Activated effector memory CD4-positive, alpha-beta T cell treated with Interleukin-2 at 50 U/mL for 16 hours (primary cell): ENCODE results near the gene DDTL.

Experiments
- DNase-seq: peaks from one replicate; pipeline ENCODE4 v3.0.0-alpha.2; 2020

Gene DDTL

DNA sequence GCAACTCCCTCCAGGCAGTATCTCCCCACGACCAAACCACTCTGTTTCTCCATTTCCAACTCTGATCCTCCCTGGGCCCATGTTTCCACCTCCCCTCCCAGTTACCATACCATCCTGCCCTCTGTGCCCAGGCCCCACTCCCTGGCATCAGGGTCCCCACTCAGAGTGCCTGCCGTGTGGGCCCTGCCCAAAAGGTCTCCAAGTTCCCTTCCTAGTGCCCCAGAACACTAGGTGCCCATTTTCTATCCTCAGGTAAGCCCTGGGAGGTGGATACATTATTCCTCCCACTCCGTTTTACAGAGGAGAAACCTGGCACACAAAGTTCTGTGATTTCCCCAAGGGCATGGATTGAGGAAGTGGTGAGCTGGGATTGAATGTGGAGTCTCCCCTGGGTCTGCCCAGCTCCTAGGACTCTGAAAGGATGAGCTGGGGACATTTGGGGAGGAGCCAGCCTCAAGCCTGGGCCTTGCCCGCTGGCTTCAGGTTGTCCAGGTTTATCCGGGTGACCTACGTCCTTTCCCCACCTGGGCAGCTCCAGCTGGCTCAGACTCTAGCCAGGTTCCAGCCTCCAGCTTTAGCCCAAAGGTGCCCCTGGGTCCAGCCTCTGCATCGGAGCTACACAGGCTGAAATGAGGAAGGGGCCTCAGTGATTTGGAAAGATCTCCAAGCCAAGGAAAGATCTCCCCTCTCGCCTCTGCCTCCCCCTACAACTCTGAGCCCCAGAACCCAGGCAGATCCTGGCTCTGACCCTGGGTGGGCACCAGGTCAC, 40.7 kb downstream of the DDTL start:
- no peak for DNase-seq

DNA sequence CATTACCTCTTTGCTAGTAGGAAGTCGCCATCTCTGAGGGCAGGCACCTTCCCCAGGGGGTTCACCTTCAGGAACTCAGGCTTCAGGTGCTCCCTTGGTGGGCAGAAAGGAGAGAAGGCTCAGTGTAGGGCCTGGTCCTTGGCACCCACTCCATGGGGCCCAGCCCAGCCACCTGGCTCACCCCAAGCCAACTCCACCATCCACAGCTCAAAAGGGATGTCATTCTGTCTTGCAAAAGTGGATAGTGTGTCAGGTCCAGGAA, 41.3 kb downstream of the DDTL start:
- DNase-seq: no peak

DNA sequence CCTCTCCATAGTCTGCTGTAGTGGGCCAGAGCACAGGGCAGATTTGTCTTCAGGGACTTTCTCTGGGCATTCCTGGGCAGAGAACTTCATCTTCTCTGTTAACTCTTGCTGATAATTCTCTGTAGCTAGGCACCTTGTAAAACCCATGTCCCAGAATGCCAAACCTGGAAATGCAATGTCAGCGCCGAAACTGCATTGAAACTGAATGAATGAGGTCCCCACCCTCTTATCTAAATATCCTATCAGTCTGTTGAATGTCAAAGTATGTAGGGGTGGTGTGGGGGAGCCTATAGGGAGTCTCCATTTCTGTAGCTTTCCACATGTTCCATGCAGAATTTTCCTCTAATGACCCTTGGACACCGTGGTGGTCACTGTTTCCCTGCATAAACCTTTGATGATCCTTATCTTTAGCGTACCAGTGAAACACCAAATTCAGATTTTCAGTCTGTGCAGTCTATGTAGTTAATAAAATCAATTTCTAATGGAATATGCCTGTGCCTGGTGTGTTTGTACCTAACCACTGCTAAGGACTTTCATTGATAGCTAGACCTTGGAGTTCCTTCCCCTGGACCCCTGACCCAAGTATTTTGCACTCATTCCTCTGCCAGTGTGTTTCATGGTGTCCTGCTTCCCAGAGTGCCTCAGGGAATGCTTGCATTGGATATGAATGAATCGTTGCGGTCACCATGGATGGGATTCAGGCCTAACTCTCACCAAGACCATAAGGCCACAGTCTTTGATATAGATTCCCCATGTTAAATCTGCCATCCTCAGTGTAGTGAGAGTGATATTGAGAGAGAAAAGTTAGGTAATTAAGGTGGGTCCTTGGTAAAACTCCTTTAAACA, 41.9 kb downstream of the DDTL start:
- DNase-seq: no peak

DNA sequence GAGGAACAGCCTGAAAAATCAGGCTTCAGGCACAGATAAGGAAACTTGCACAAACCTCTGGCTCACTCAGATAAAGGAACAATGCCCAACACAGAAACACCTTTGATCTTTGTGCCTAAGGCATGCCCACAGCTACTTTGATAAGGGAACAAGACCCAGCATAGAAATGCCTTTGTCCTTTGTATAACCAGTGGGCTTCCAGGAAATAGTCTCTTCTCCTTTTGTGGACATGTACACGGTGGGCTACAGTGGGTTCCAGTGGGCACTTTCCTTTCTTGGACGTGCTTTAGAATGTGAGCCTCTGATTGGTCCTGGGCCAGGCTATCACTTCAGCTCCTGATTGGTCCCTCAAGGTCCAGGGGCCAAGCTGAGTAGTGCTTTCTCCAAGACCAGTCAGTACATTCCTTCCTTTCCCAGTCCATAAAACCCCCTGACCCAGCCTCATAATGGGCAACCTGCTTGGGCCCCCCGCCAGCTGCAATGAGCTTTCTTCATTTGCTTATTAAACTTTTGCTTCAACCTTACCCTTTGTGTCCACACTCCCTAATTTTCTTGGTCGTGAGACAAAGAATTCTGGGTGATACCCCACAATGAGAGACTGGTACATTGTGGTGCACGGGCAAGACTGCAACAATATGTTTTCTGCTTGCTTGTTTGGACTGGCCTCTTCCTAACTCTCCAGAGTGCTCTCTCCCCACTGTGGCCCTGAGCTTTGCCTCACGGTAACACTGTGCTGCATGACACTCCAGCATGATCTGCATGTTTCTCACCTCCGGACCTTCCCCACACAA, 42.7 kb downstream of the DDTL start:
- DNase-seq: no peak

DNA sequence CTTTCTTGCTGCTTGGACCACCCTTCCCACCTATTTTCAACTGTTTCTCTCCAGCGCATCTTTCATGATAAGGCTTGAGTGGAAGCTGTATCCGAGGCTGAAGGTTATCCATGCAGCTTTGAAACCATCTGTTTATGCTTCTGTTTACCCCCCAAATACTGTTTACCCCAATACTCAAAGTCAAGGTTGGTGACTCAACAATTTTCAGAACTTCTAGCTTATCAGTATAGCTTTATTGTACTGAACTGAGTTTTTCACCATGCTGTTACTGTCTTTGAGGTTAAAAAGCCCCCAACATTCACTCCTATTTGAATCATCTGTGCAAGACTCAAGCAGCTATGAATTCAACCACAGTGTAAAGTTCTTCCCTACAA, 43.3 kb downstream of the DDTL start:
- no peak for DNase-seq

DNA sequence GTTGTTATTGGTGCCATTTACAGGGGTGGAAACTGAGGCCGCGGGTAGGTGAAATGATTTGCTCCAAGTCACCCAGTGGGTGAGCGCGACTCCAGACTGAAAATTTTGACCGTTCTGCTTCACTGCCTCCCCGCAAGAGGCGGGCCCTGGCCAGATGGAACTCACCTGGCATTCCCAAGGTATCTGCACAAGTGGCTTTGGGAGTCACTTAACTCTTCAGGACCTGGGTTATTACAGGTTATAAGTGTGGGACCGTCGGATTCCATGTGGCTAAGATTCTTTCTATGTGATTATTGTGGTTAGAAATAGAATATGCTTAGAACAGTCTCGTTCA, 45.0 kb downstream of the DDTL start:
- DNase-seq: no peak

DNA sequence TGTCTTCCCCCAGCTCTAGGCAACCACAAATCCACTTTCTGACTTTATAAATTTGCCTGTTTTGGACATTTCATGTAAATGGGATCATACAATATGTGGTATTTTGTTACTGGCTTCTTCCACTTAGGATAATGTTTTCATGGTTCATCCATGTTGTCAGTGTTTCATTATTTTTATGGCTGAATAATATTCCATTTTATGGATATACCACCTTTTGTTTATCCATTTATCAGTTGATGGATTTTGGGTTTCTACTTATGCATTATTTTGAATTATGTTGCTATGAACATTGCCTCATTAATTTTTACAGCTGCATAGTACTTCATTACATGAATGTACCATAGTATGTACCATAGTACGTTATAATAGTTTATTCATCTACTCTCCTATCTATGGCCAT, 49.5 kb downstream of the DDTL start:
- DNase-seq: no peak

DNA sequence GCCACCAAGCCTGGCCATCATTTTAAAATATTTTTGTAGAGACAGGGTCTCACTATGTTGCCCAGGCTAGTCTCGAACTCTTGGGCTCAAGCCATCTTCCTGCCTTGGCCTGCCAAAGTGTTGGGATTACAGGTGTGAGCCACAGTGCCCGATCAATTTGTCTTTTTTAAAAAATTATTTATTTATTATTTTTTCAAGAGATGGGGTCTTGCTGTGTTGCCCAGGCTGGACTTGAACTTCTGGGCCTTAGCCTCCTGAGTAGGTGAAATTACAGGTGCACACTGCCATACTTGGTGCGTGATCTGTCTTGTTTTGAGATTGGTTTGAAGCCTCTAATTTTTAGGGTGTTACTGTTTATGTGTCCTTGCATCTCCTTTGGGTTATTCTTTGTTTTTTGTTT, 54.6 kb downstream of the DDTL start:
- DNase-seq: no peak
